Mucosa of rectum (tissue), 2 donors: ENCODE data around the gene SLC25A18.

ENCODE experiments used
- H3K27ac ChIP-seq, 2 donors: one replicate each; pipeline ENCODE4 v1.7.0; 2013; ENCODE audit warnings: inconsistent platforms in 2 of 2, low read depth in 2 of 2, low read length in 2 of 2
- H3K27me3 ChIP-seq, 2 donors: one replicate each; pipeline ENCODE4 v1.7.0; 2013; ENCODE audit warnings: low read length in 2 of 2; ENCODE audit not compliant: control insufficient read depth in 2 of 2, insufficient read depth in 2 of 2
- H3K36me3 ChIP-seq, 2 donors: one replicate each; pipeline ENCODE4 v1.7.0; 2013; ENCODE audit warnings: low read length in 2 of 2; ENCODE audit not compliant: control insufficient read depth in 2 of 2, insufficient read depth in 2 of 2
- H3K4me1 ChIP-seq, 2 donors: one replicate each; pipeline ENCODE4 v1.7.0; 2013; ENCODE audit warnings: low read length in 2 of 2, mild to moderate bottlenecking in 1 of 2; ENCODE audit not compliant: control insufficient read depth in 2 of 2, insufficient read depth in 2 of 2
- H3K4me3 ChIP-seq, 2 donors: one replicate each; pipeline ENCODE4 v1.7.0; 2013; ENCODE audit warnings: low read length in 2 of 2
- H3K9ac ChIP-seq, 2 donors: one replicate each; pipeline ENCODE4 v1.7.0; 2013; ENCODE audit warnings: low read length in 2 of 2, low read depth in 1 of 2, mild to moderate bottlenecking in 1 of 2
- H3K9me3 ChIP-seq, 2 donors: one replicate each; pipeline ENCODE4 v1.7.0; 2013; ENCODE audit warnings: low read length in 2 of 2; ENCODE audit not compliant: control insufficient read depth in 2 of 2
- donor health status: healthy.
- donor health status: Normal muscosa, but diverticular disease.

SLC25A18 gene

GRCh38 chr22:17581631-17582030 is 18.3 kb downstream of the SLC25A18 start:
- Histone ChIP-seq H3K36me3 (no peaks in the 10 kb centered on the region), H3K4me1 (no peaks in the 10 kb centered on the region), H3K27ac (no peak overlapping the region), H3K4me3 (no peak overlapping the region), H3K9me3 (no peaks in the 10 kb centered on the region), H3K27me3 (no peaks in the 10 kb centered on the region), H3K9ac (no peak overlapping the region)

DNA sequence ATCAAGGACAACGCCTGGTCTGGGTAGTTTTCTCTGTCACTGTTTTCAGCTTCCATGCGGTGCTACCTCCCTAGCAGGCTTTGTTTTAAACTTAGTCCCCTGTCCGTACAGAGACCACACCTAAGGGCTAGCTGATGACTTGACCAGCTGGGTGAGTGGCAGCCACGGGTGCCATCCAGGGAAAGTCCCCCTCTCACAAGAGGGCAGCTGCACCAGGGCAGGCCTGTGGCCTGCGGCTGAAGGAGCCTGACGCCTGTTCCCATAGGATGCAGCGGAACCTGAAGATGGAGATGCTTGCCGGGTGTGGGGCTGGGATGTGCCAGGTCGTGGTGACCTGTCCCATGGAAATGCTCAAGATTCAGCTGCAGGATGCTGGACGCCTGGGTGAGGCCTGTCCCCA is 19.9 kb downstream of the SLC25A18 start:
- no peak overlapping the region for H3K4me3 ChIP-seq
- no peak overlapping the region for H3K9ac ChIP-seq
- no peak overlapping the region for H3K27ac ChIP-seq
- no peaks in the 10 kb centered on the region for H3K27me3 ChIP-seq
- H3K4me1 ChIP-seq = no peaks in the 10 kb centered on the region
- H3K9me3 ChIP-seq = no peaks in the 10 kb centered on the region
- no peaks in the 10 kb centered on the region for H3K36me3 ChIP-seq

DNA sequence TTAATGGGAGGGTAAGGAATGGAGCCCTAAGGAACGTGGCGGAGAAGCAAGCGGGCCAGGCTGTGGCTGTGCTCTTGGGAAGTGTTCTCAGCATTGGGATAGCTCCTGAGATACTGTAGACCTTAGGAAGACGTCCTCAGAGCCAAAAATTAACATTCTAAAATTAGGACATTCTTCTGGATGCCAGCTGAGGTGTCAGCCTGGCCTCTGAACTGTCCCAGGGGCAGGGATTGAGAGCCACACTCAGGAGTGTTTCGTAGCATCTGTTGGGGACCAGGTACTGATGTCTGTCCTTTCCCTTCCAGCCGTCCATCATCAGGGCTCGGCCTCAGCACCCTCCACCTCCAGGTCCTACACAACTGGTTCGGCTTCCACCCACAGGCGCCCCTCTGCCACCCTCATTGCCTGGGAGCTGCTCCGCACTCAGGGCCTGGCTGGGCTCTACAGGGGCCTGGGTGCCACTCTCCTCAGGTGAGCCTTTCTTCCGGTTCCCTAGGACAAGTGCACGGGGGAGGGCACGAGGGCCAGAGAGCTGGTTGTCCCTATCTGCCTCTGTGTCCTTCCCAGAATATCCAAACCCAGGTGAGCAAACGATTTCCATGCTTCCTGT is 23.6 kb downstream of the SLC25A18 start:
- Histone ChIP-seq H3K27me3 (no peaks in the 10 kb centered on the region), H3K4me1 (no peaks in the 10 kb centered on the region), H3K27ac (no peak overlapping the region), H3K9me3 (no peaks in the 10 kb centered on the region), H3K36me3 (peaks cover 0 to 13% of the 10 kb centered on the region in 2 donors), H3K9ac (no peak overlapping the region), H3K4me3 (no peak overlapping the region)

- H3K36me3 ChIP-seq = peaks cover 6 to 20% of the 10 kb centered on the region in 2 donors
- no peak overlapping the region for H3K9ac ChIP-seq
- no peaks in the 10 kb centered on the region for H3K27me3 ChIP-seq
- H3K4me3 ChIP-seq = no peak overlapping the region
- H3K27ac ChIP-seq = no peak overlapping the region
- H3K9me3 ChIP-seq = no peaks in the 10 kb centered on the region
- no peaks in the 10 kb centered on the region for H3K4me1 ChIP-seq
Measured at GRCh38 chr22:17587629-17588028, 24.3 kb downstream of the SLC25A18 start.

GRCh38 chr22:17588606-17589005 is 25.3 kb downstream of the SLC25A18 start:
- Histone ChIP-seq H3K4me1 (no peaks in the 10 kb centered on the region), H3K27me3 (no peaks in the 10 kb centered on the region), H3K9ac (no peak overlapping the region), H3K9me3 (no peaks in the 10 kb centered on the region), H3K27ac (no peak overlapping the region), H3K36me3 (peaks cover 10 to 28% of the 10 kb centered on the region in 2 donors), H3K4me3 (no peak overlapping the region)

- Histone ChIP-seq H3K4me3 (no peak overlapping the region), H3K36me3 (peaks cover 22 to 41% of the 10 kb centered on the region in 2 donors), H3K9ac (no peak overlapping the region), H3K4me1 (no peaks in the 10 kb centered on the region), H3K27ac (no peak overlapping the region), H3K27me3 (no peaks in the 10 kb centered on the region), H3K9me3 (no peaks in the 10 kb centered on the region)
Measured at GRCh38 chr22:17589810-17590375, 26.6 kb downstream of the SLC25A18 start.

DNA sequence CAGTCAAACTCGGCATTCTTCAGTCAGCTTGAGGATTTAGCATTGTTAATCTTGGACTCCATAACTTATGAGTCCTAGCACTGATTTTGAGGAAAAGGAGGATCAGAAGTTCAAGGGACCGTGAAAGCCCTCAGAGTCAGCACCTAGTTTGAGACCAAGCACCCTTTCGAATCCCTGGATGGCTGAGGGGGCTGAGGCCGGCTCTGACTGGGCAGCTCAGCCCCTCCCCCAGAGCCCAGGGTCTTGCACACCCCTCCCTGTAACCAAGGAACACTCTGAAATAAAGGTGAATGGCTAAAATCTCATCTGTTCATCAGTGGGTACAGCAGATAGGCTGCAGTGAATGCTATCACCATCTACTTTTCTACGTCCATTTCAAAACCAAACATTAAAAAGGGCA is 27.3 kb downstream of the SLC25A18 start:
- Histone ChIP-seq H3K27me3 (no peaks in the 10 kb centered on the region), H3K4me3 (no peak overlapping the region), H3K9me3 (no peaks in the 10 kb centered on the region), H3K36me3 (peaks cover 22 to 45% of the 10 kb centered on the region in 2 donors), H3K4me1 (no peaks in the 10 kb centered on the region), H3K9ac (no peak overlapping the region), H3K27ac (no peak overlapping the region)

DNA sequence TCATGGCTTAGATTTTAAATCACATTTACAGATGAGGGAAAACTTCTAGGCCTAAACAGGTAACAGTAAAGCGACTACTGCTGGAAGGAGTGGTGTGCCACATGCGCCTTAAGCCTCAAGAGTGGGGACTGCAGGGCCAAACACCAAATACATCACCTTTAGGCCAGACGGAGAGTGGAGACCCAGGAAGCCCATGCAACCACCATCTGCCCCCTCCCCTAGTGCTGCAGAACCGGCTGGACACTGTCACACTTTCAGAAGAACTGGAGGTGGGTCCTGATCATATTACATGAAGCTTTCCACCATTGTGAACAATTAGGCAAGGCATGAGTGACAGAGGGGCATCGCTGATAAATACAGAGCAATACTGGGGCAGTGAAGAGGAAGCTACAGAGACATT is 28.9 kb downstream of the SLC25A18 start:
- Histone ChIP-seq H3K27me3 (no peaks in the 10 kb centered on the region), H3K9me3 (no peaks in the 10 kb centered on the region), H3K9ac (no peak overlapping the region), H3K36me3 (peaks cover 33 to 56% of the 10 kb centered on the region in 2 donors), H3K27ac (no peak overlapping the region), H3K4me3 (no peak overlapping the region), H3K4me1 (no peaks in the 10 kb centered on the region)

- H3K4me1 ChIP-seq = no peaks in the 10 kb centered on the region
- no peaks in the 10 kb centered on the region for H3K27me3 ChIP-seq
- no peak overlapping the region for H3K27ac ChIP-seq
- H3K4me3 ChIP-seq = no peak overlapping the region
- peaks cover 63 to 75% of the 10 kb centered on the region in 2 donors for H3K36me3 ChIP-seq
- no peaks in the 10 kb centered on the region for H3K9me3 ChIP-seq
- no peak overlapping the region for H3K9ac ChIP-seq
Measured at GRCh38 chr22:17596226-17596625, 32.9 kb downstream of the SLC25A18 start.

DNA sequence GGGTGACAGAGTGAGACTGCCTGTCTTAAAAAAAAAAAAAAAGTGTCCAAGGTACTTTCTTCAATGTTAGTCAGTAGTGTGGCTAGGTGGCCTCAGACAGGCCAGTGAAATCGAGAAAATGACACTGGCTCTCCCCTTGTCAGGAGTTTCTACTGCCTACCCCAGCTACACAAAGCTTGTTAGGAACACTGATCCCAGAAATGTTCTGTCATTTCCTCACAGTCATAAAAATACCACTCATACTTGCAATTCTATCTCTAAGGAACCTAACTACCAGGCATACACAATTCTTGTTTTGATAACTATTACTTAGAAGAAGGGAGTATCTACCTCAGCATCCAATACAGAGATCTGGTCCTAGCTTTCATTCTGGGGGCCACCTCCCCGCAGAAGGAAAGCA is 33.9 kb downstream of the SLC25A18 start:
- no peak overlapping the region for H3K4me3 ChIP-seq

More for the DNA sequence above, 33.9 kb downstream of the SLC25A18 start:
- Histone ChIP-seq H3K4me1 (no peaks in the 10 kb centered on the region), H3K27me3 (no peaks in the 10 kb centered on the region), H3K27ac (no peak overlapping the region), H3K36me3 (peaks cover 61 to 69% of the 10 kb centered on the region in 2 donors), H3K9me3 (no peaks in the 10 kb centered on the region), H3K9ac (no peak overlapping the region)
